GM13976 (cell line): ENCODE results near the gene SLC39A10.

Experiments used
- DNase-seq: peaks from one replicate; pipeline ENCODE4 v3.0.0; 2012; ENCODE audit warnings: low spot score
- CTCF ChIP-seq: IDR thresholded peaks from 2 replicates; pipeline ENCODE4 v1.5.1; 2012; ENCODE audit warnings: borderline replicate concordance, mild to moderate bottlenecking; ENCODE audit not compliant: insufficient read depth; ENCODE audit errors: extremely low read depth, missing control alignments, control extremely low read depth
- in situ Hi-C: fragments of 300-500 bp; cut with MboI; formaldehyde crosslinking; loops from one replicate; pipeline ENCODE4 v1.12.0; 2022; ENCODE audit warnings: low sequenced_read_pairs, mixed read lengths, inconsistent platforms; ENCODE audit not compliant: unreplicated experiment

SLC39A10 gene

DNA sequence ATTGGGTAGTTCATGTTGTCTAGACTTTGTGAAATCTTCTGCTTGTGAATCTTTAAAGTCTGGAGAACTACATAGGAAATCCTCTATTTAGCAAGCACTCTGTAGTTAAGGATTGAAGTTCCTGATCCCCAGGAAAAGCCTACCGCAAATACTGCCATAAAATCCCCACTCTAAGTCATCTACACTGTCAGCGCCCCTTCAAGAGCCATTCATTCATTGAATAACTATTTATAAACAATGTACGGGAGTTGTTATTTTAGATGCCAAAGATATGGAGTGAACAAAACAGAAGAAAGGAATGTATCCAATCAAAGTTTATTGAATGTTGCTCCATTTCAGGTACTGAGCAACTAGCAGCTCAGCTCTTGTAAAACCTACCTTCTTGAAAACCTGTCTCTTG lies 36.5 kb upstream of the SLC39A10 start:
- in situ Hi-C loops = no loop called here
- TF ChIP-seq CTCF = no peak
- DNase-seq = no peak

DNA sequence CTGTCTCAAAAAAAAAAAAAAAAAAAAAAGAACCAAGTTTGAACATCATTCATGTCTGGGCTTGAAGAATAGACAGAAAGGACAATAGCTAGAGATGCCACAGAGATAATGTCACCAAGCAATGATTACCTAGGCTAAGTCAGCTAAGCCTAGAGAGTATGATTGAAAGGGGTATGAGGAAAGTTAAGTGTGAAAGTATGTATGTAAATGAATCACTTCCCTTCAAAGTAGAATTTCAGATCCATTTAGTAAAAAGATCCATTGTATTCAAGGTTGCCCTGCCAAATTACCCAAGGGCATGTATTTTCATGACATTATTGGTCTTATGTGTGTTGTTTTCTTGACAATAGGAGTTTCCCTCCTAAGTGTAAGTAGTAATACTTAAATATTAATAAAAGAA lies 34.1 kb upstream of the SLC39A10 start:
- no peak for TF ChIP-seq CTCF
- in situ Hi-C loops = no loop called here
- DNase-seq = no peak

DNA sequence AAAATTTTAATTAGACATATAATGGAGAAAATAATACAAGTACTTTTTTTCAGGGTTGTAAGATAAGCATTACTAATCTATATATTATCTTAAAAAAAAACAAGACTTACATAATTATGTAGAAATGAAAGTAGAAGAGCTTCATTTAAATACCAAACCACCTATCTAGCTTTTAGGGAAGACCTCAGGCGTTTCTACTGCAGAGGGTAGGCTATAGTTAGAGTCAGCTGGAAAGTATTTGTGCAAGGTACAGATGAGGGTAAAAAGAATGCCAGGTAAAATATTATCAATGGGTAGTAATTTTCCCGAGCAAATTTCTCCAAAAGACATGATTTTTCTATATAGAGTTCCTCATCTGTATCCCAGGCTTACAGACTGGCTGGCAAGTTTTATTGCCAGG lies 30.5 kb upstream of the SLC39A10 start:
- in situ Hi-C loops = no loop called here
- TF ChIP-seq CTCF = no peak
- DNase-seq = no peak

GRCh38 chr2:195628666-195629065 lies 28.4 kb upstream of the SLC39A10 start:
- no peak for TF ChIP-seq CTCF
- in situ Hi-C loops = no loop called here
- DNase-seq = no peak

- no peak for DNase-seq
- in situ Hi-C loops = no loop called here
- TF ChIP-seq CTCF = no peak
Observed at GRCh38 chr2:195632856-195633572, 24.0 kb upstream of the SLC39A10 start.

GRCh38 chr2:195633573-195633870 lies 23.5 kb upstream of the SLC39A10 start:
- no peak for TF ChIP-seq CTCF
- in situ Hi-C loops = no loop called here
- DNase-seq = no peak
